TTC549 (cell line): ENCODE measurements around the gene GAB2.
"Not testable (repeated sequence)": the region's sequence is repeated elsewhere in the genome, so short reads cannot be mapped to it uniquely, and the experiment has no call there.

Experiments
- FAIRE-seq: peaks from 2 replicates; lab custom pipeline; 2012; peaks lifted over from hg19 to GRCh38; lab: Jason Lieb, UNC

GAB2 gene

DNA sequence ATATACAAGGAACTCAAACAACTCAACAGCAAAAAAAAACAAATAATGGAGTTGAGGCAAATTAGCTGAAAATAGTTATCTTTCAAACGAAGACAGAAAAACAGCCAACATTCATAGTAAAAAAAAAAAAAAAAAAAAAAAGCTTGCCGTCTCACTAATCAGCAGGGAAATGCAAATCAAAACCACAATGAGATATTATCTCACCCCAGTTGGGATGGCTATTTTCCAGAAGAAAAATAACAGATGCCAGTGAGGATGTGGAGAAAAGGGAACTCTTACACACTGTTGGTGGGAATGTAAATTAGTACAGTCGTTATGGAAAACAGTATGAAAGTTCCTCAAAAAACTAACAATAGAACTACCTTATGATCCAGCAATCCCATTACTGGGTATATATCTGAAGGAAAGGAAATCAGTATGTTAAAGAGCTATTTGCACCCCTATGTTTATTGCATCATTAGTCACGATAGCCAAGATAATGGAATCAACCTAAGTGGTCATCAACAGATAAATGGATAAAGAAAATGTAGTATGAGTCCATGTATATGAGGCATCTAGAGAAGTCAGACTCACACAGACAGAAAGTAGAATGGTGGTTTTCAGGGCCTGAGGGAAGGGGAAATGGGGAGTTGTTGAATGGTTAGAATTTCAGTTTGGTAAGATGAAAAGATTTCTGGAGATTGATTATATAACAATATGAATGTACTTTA is 172.9 kb downstream of the GAB2 start:
- FAIRE-seq: no peak

DNA sequence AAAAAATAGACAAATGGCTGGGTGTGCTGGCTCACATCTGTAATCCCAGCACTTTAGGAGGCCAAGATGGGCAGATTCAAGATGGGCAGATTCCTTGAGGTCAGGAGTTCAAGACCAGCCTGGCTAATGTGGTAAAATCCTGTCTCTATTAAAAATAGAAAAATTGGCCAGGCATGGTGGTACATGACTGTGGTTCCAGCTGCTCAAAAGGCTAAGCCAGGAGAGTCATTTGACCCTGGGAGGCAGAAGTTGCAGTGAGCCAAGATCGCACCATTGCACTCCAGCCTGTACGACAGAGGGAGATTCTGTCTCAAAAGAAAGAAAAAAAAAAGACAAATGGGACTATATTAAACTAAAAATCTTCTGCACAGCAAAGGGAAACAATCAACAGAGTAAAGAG is 173.5 kb downstream of the GAB2 start:
- FAIRE-seq: no peak

DNA sequence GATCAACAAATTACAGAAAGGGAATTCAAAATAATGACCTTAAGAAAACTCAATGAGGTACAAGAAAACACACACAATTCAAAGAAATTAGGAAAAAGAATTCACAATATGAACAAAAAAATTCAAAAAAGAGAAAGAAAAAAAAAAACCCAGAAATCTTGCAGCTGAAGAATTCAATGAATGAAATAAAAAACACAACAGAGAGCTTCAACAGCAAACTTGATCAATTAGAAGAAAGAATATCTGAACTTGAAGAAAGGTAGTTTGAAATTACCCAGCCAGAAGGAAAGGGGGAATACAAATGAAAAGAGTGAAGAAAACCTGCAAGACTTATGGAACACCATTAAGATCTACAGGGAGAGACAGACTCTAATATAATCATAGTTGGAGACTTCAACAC is 176.1 kb downstream of the GAB2 start:
- no peak for FAIRE-seq

DNA sequence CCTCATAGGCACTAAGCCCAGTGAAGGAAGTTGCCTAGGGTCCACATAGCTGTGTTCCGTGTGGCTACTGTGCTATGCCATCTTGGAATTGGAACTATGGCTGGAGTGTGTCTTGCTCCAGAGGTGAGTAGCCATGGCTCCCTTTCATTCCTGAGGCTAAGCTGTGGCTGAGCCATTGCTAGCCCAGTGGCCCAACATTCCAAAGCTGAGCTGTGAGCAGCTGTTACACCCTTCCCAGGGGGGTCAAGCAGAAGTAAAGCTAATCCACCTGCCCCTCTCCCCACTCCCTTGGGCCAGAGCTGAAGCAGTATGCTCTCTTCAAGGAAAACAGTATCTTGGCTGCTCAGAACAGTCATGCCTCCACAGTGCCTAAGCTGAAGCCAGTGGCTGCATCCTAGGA is 177.8 kb downstream of the GAB2 start:
- FAIRE-seq: no peak

DNA sequence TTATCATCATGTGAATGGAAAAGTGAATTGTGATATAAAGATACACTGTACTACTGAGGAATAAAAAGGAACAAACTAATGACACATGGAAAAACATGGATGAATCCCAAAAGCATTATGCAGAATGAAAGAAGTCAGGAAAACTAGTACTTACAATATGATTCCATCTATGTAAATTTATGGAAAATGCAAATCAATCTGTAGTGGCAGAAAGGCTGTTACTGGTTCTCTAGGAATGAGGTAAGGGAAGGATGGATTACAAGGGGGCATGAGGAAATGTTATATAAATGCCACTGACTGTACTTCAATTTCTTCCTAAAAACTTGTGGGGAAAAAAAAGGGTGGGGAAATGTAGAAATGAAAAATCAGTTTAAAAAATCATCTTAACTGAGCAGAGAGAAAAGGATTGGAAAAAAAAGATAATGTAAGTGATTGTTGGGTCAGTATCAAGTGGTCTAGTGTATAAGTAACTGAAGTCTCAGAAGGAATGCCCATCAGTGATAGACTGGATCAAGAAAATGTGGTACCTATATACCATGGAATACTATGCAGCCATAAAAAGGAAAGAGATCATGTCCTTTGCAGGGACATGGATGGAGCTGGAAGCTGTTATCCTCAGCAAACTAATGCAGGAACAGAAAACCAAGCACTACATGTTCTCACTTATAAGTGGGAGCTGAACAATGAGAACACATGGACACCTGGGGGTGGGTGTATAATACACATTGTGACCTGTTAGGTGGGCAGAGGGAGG is 180.2 kb downstream of the GAB2 start:
- no peak for FAIRE-seq

- no peak for FAIRE-seq
These were observed 183.6 kb downstream of the GAB2 start for GRCh38 chr11:78234006-78234405.

GRCh38 chr11:78233046-78233445 is 184.6 kb downstream of the GAB2 start:
- FAIRE-seq: not testable (repeated sequence)

DNA sequence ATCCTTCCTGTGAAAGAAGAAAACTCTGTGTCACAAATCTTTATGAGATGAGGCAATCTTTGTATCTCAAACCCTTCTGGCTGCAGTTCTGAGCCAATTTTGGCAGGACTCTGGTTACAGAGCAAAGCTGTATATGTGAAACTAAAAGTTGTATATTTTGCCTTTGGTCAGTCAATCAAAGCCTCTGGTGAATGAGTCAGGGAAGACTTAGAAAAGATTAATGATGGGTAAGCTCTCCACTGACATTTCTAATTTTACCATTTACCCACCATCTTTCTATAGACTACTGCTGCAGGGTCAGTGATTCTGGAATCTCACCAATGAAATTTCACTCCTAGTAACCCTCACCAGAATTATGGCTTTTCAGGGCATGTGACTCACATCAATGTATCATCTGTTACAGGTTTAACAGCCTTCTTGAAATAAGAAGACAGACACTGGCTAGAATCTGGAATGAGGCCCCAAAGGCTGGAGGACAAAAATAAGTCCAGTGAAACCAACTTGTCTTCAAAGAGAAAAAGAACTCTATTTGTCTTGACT is 185.6 kb downstream of the GAB2 start:
- no peak for FAIRE-seq

- FAIRE-seq: no peak
These were observed 187.3 kb downstream of the GAB2 start for GRCh38 chr11:78230161-78230877.

GRCh38 chr11:78229106-78229505 is 188.5 kb downstream of the GAB2 start:
- FAIRE-seq: no peak

- no peak for FAIRE-seq
These were observed 189.2 kb downstream of the GAB2 start for GRCh38 chr11:78228467-78228866.

DNA sequence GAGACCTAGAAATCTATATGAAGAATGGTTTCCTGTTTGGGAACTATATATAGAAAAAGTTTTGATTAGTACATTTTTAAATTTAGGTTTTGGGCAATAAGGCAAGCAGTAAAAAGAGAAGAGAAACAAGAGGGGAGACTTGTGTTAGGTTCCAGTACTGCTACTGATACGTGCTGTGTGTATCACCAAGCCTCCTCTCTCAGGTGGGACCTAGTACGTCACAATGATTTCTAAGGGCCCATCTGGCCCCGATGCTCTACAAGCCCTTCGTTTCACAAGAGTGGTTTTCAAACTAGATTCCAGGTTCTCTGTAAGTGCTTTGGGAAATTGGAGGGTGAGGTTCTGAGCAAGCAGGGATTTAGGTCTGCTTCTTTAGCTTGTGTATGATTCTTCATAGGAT is 189.7 kb downstream of the GAB2 start:
- no peak for FAIRE-seq

GRCh38 chr11:78226684-78227680 is 190.6 kb downstream of the GAB2 start:
- FAIRE-seq: no peak

GRCh38 chr11:78224906-78225420 is 192.7 kb downstream of the GAB2 start:
- FAIRE-seq: no peak

DNA sequence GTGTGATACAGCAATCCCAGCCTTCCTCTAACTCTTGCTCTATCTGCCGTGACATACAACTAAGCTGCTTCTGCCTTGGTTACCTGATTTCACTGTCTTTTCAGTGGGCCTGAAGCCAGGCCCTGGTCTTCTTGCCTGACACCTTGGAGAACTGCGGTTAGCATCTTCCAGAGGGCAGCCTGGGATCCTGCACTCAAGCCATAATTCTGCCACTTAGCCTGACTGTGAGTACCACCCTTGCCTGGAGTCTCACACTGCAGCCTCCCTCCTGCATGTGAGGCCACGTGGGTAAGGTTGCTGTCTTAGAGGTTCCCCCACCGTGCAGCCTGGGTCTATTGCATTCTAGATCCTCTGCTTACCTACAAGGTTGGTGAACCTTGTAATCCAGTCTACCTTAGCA is 193.1 kb downstream of the GAB2 start:
- no peak for FAIRE-seq

DNA sequence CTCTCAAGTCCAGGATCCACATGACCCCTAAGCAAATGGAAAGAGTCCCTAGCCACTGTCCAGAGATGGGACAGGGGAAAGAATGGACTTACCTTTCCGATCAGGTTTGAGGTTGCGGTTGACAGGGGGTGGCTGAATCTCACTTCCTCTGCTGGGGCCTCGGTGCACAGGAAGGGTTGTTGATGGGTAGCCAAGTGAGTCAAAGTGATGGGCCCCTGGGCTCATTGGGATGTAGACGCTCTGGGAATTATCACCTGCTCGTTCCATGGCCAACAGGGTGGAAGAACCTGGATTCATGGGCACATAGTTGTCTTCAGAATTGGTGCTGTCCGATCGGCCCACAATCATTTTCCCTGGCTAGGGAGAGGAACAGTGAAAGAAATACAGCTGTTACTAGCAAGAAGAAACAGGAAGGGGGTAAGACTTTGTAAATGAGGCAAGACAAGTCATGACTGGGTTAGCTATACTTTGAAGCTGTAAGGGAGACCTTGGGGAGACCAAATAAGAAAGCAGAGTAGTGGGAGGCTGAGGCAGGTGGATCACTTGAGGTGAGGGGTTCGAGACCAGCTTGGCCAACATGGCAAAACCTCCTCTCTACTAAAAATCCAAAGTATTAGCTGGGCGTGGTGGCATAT is 194.2 kb downstream of the GAB2 start:
- no peak for FAIRE-seq

DNA sequence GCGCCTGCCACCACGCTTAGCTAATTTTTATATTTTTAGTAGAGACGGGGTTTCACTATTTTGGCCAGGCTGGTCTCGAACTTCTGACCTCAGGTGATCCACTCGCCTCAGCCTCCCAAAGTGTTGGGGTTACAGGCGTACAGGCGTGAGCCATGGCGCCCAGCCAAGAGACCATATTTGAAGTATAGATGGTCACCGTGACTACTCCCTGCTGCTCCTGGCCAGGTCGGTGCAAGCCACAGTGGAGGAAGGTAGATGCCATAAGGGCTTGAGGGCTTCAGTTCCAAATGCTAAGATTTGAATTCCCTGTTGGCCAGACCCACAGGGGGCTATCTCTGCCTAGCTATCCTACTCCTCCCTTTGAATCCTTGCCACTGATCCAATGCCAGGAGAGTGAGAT is 194.9 kb downstream of the GAB2 start:
- FAIRE-seq: not testable (repeated sequence)

DNA sequence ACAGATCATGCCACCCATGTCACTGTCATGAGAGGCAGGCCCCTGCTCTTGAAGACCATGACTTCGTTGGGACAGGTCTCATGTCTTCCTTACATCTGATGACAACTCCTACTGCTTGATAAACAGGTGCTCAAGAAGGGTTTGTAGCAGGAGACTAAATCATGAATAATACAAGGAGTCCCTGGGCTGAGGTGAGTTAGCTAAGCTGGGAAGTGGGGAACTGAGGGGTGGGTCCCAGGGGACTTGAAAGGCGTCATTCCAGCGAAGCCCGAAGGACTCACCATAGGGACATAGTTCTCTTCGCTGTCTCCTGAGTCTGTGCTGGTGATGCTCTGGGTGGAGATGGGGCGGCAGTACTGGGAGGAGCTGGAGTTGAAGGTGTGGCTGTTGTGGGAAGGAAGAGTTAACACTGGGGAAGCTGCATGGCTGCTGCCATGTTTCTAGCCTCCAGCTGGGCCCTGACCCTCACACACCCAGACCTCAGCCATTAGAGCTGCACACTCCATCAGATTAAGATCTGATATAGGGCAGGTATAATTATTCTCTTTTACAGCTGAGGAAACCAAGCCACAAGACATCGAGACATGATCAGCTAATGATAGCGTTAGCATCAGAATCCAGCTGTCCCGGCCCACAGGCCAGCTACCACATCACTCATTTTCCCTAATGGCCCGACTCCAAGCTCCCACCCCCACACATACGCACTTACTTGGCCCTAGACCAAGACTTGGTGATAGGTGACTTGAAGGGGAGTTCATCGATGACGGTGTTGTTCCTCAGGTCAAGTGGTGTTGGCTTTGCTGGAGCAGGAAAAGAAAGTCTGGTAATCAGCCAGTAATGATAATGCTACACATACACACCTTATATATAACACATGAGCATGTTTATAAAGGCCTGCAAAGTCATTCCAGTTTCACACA is 196.0 kb downstream of the GAB2 start:
- no peak for FAIRE-seq

DNA sequence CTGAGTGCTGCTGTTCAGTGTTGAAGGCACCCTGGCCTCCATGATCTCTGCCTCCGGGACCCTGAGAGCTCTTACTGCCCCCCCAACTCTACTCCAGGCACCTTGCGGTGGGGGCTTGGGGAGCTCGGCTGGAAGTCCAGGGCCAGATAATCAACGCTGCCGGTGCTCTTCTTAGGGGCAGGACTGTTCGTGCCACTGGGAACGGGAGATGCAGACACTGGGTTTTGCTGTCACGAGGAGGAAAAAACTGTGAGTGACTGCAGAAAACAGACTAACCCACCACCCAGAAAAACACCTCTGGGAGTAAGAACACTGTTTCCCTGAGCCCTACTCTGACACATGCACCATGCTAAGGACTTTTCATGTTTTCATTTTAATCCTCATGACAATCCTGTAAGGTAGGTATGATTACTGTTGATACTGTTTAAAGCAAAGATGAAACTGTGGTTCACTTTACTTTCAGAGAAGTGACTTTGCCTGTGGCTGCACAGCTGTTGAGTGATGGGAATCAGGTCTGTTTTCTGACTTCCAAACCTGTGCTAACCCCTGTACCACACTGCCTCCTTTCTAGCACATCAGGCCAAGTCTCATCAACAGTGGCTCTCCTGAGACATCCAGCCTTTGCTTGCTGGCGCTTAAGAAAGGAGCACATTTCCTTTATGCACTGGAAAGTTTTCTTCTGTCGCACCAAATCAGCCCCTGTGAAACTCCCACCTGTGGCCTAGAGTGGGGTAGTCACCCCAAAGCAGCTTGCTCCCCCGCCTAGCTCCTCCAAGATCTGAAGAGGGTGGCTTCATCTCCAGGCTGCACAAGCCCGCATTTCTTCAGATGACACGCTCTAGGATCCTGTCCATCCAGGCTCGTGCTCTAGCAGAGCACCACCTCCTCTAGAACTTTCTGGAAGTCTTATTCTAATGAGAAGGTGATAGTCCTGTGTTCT is 197.1 kb downstream of the GAB2 start:
- FAIRE-seq: no peak
